ENCODE measurements around the gene CD72.

Gene CD72

DNA sequence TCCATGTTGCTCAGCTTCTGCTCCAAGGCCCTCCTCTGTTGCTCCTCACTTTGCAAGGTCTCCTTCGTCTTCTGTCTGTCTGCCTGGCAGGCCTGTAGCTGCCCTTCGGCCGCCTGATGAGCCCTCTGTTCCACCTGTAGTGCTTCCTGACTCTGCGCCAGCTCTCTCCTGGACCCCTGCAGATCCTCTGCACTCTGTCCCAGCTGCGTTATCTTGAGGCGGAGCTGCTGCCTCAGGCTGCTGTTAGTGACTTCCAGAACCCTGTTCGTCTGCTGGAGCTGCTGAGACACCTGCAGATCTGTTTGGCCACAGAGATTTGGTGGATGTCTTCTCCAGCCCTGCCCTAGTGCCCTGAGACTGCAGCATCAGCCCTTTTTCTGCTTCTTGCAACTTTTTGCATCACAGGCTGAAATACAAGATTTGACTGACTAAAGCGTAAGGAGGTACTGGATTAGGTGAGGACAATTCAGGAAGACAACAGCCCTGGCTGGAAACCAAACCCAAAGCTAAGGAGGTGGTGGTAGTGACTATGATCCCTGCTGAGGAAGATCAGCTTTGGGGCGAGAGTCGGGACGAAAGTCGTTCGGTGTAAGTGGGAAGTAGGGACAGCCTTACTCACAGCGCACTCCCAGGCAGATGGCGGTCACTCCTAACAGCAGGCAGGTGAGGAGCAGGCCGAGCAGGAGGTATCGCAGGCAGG lies 2.1 kb downstream of the CD72 start:
- CTCF ChIA-PET: interaction anchor here (0.6 to 1.5 kb wide), 5 partner anchors 10 to 80 kb away, joined by 3 to 6 read pairs (median 4); no protein-coding TSS in a partner anchor
- POLR2A ChIA-PET: interaction anchor here (1.2 kb wide), 1 partner anchor 116 kb away, joined by 4 read pairs; the partner anchor contains the start of gene TLN1
- TF ChIP-seq ZNF837 (tag by site-specific recombination; IDR thresholded peaks at IDR 0.05) (no peak), ZNF416 (tag by site-specific recombination; IDR thresholded peaks at IDR 0.05) (no peak), ZBTB21 (tag by site-specific recombination; IDR thresholded peaks at IDR 0.05) (no peak), SCRT2 (tag by site-specific recombination; IDR thresholded peaks at IDR 0.05) (peak; percentile 78), ZNF707 (tag by site-specific recombination; IDR thresholded peaks at IDR 0.05) (no peak), ZIC2 (tag by site-specific recombination; IDR thresholded peaks at IDR 0.05) (peak; percentile 75), SCRT1 (tag by site-specific recombination; IDR thresholded peaks at IDR 0.05; ENCODE audit: borderline replicate concordance) (peak; percentile 70), HOXC10 (CRISPR knock-in tag; IDR thresholded peaks at IDR 0.05) (no peak), ZNF133 (tag by site-specific recombination; IDR thresholded peaks at IDR 0.05) (no peak), KLF1 (tag by site-specific recombination; IDR thresholded peaks at IDR 0.05) (no peak), ZNF16 (tag by site-specific recombination; IDR thresholded peaks at IDR 0.05; ENCODE audit: low read depth) (no peak), ZBTB17 (tag by site-specific recombination; IDR thresholded peaks at IDR 0.05) (0 out of 2 replicates have a peak, but pooled peaks have one; percentile 15), ZNF221 (tag by site-specific recombination; IDR thresholded peaks at IDR 0.05; ENCODE audit: borderline replicate concordance) (no peak), WT1 (tag by site-specific recombination; IDR thresholded peaks at IDR 0.05) (no peak), KLF8 (tag by site-specific recombination; IDR thresholded peaks at IDR 0.05) (no peak), ZNF555 (tag by site-specific recombination; conservative IDR thresholded peaks at IDR 0.05) (no peak), MYNN (tag by site-specific recombination; IDR thresholded peaks at IDR 0.05; ENCODE audit: borderline replicate concordance) (no peak), ZNF623 (tag by site-specific recombination; IDR thresholded peaks at IDR 0.05) (no peak), ZNF10 (tag by site-specific recombination; IDR thresholded peaks at IDR 0.05) (no peak), ZNF341 (tag by site-specific recombination; IDR thresholded peaks at IDR 0.05; ENCODE audit: low read depth) (no peak), ZNF560 (tag by site-specific recombination; IDR thresholded peaks at IDR 0.05; ENCODE audit: borderline replicate concordance) (no peak), MZF1 (tag by site-specific recombination; IDR thresholded peaks at IDR 0.05; ENCODE audit: borderline replicate concordance) (no peak), ZNF335 (tag by site-specific recombination; conservative IDR thresholded peaks at IDR 0.05) (0 out of 2 replicates have a peak, but pooled peaks have one; percentile 27), ZNF514 (tag by site-specific recombination; IDR thresholded peaks at IDR 0.05) (no peak), FEZF1 (tag by site-specific recombination; IDR thresholded peaks at IDR 0.05) (no peak), ZNF621 (tag by site-specific recombination; IDR thresholded peaks at IDR 0.05) (no peak)
- TF ChIP-seq, protein P1, sequence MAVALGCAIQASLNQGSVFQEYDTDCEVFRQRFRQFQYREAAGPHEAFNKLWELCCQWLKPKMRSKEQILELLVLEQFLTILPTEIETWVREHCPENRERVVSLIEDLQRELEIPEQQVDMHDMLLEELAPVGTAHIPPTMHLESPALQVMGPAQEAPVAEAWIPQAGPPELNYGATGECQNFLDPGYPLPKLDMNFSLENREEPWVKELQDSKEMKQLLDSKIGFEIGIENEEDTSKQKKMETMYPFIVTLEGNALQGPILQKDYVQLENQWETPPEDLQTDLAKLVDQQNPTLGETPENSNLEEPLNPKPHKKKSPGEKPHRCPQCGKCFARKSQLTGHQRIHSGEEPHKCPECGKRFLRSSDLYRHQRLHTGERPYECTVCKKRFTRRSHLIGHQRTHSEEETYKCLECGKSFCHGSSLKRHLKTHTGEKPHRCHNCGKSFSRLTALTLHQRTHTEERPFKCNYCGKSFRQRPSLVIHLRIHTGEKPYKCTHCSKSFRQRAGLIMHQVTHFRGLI (tag by site-specific recombination; IDR thresholded peaks at IDR 0.05): no peak
- TF ChIP-seq, protein P2, sequence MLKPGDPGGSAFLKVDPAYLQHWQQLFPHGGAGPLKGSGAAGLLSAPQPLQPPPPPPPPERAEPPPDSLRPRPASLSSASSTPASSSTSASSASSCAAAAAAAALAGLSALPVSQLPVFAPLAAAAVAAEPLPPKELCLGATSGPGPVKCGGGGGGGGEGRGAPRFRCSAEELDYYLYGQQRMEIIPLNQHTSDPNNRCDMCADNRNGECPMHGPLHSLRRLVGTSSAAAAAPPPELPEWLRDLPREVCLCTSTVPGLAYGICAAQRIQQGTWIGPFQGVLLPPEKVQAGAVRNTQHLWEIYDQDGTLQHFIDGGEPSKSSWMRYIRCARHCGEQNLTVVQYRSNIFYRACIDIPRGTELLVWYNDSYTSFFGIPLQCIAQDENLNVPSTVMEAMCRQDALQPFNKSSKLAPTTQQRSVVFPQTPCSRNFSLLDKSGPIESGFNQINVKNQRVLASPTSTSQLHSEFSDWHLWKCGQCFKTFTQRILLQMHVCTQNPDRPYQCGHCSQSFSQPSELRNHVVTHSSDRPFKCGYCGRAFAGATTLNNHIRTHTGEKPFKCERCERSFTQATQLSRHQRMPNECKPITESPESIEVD (tag by site-specific recombination; IDR thresholded peaks at IDR 0.05): no peak
- TF ChIP-seq, protein P3, sequence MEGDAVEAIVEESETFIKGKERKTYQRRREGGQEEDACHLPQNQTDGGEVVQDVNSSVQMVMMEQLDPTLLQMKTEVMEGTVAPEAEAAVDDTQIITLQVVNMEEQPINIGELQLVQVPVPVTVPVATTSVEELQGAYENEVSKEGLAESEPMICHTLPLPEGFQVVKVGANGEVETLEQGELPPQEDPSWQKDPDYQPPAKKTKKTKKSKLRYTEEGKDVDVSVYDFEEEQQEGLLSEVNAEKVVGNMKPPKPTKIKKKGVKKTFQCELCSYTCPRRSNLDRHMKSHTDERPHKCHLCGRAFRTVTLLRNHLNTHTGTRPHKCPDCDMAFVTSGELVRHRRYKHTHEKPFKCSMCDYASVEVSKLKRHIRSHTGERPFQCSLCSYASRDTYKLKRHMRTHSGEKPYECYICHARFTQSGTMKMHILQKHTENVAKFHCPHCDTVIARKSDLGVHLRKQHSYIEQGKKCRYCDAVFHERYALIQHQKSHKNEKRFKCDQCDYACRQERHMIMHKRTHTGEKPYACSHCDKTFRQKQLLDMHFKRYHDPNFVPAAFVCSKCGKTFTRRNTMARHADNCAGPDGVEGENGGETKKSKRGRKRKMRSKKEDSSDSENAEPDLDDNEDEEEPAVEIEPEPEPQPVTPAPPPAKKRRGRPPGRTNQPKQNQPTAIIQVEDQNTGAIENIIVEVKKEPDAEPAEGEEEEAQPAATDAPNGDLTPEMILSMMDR (tag by site-specific recombination; IDR thresholded peaks at IDR 0.05): no peak
- TF ChIP-seq, protein P4, sequence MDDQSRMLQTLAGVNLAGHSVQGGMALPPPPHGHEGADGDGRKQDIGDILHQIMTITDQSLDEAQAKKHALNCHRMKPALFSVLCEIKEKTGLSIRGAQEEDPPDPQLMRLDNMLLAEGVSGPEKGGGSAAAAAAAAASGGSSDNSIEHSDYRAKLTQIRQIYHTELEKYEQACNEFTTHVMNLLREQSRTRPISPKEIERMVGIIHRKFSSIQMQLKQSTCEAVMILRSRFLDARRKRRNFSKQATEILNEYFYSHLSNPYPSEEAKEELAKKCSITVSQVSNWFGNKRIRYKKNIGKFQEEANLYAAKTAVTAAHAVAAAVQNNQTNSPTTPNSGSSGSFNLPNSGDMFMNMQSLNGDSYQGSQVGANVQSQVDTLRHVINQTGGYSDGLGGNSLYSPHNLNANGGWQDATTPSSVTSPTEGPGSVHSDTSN (CRISPR knock-in tag; IDR thresholded peaks at IDR 0.05): no peak
- Histone ChIP-seq H3K9me3 (ENCODE audit: control insufficient read depth, insufficient read depth, low read depth, low read length) (no peaks in the 10 kb centered on the region), H3K4me1 (ENCODE audit: control insufficient read depth, insufficient read depth, low read length) (no peaks in the 10 kb centered on the region), H3K27ac (ENCODE audit: extremely low read depth, low read depth, low read length) (no peak overlapping the region), H3K36me3 (ENCODE audit: control insufficient read depth in 2 of 2, insufficient read depth in 1 of 2, low read length in 2 of 2) (no peaks in the 10 kb centered on the region), H3K4me3 (ENCODE audit: low read depth, low read length) (no peak overlapping the region)

All from HEK293 (cell line).